ENCODE data around the gene OR52E2.
"Not testable (repeated sequence)": the region's sequence is repeated elsewhere in the genome, so short reads cannot be mapped to it uniquely, and the experiment has no call there.

Gene OR52E2

GRCh38 chr11:5059391-5059790 lies at the start of gene OR52E2:
Gene OR52E2, minus strand, starts transcription at chr11:5059627. Its CDS starts 0 bp downstream, at chr11:5059627.
- DNase-seq = no peak

GRCh38 chr11:5107285-5107684 lies 47.9 kb upstream of the OR52E2 start:
- no peak for DNase-seq

GRCh38 chr11:5103066-5103465 lies 43.6 kb upstream of the OR52E2 start:
- DNase-seq = no peak

- DNase-seq = no peak
Measured at GRCh38 chr11:5102246-5102645, 42.8 kb upstream of the OR52E2 start.

GRCh38 chr11:5096011-5096410 lies 36.6 kb upstream of the OR52E2 start:
- DNase-seq = no peak

GRCh38 chr11:5092821-5093585 lies 33.6 kb upstream of the OR52E2 start:
- no peak for DNase-seq

GRCh38 chr11:5090668-5091067 lies 31.2 kb upstream of the OR52E2 start:
- DNase-seq = no peak

- no peak for DNase-seq
Measured at GRCh38 chr11:5088556-5088955, 29.1 kb upstream of the OR52E2 start.

GRCh38 chr11:5083602-5084001 lies 24.2 kb upstream of the OR52E2 start:
- no peak for DNase-seq

- no peak for DNase-seq
Measured at GRCh38 chr11:5081405-5081804, 22.0 kb upstream of the OR52E2 start.

GRCh38 chr11:5071799-5072198 lies 12.4 kb upstream of the OR52E2 start:
- DNase-seq = no peak

- DNase-seq = no peak
Measured at GRCh38 chr11:5069272-5069671, 9.8 kb upstream of the OR52E2 start, which contains the start of gene OR52E1. Gene OR52E1, plus strand, starts transcription at chr11:5069572.

- DNase-seq = no peak
Measured at GRCh38 chr11:5065027-5065426, 5.6 kb upstream of the OR52E2 start.

- not testable (repeated sequence) for DNase-seq
Measured at GRCh38 chr11:5058679-5059078, 748 bp downstream of the OR52E2 start.

GRCh38 chr11:5046754-5047330 lies 12.6 kb downstream of the OR52E2 start:
- DNase-seq = no peak

GRCh38 chr11:5046226-5046625 lies 13.2 kb downstream of the OR52E2 start, which contains the start of gene OR52J3:
Gene OR52J3, plus strand, starts transcription at chr11:5046526. Its CDS starts 0 bp downstream, at chr11:5046526.
- DNase-seq = no peak

- no peak for DNase-seq
Measured at GRCh38 chr11:5043380-5043779, 16.0 kb downstream of the OR52E2 start.

GRCh38 chr11:5042091-5042490 lies 17.3 kb downstream of the OR52E2 start:
- no peak for DNase-seq

- no peak for DNase-seq
Measured at GRCh38 chr11:5040876-5041275, 18.6 kb downstream of the OR52E2 start.

GRCh38 chr11:5038341-5038740 lies 21.1 kb downstream of the OR52E2 start:
- no peak for DNase-seq

- DNase-seq = no peak
Measured at GRCh38 chr11:5037926-5038325, 21.5 kb downstream of the OR52E2 start.

GRCh38 chr11:5036669-5037068 lies 22.8 kb downstream of the OR52E2 start:
- DNase-seq = no peak

- DNase-seq = no peak
Measured at GRCh38 chr11:5021996-5022395, 37.4 kb downstream of the OR52E2 start.

- no peak for DNase-seq
Measured at GRCh38 chr11:5013012-5013411, 46.4 kb downstream of the OR52E2 start.

- no peak for DNase-seq
Measured at GRCh38 chr11:5011254-5011653, 48.2 kb downstream of the OR52E2 start.

Measured in midbrain (tissue), 1 donor.